ENCODE results near the gene MEI1. TPM values are rescaled to one million over a fixed set of nuclear protein-coding genes. Genes with fewer than 3 reads are reported as not detected.

The MEI1 gene
- total and polyA plus RNA-seq, 12 donors: 0.36 to 3.7 (median 1.3) TPM; not detected in 1

DNA sequence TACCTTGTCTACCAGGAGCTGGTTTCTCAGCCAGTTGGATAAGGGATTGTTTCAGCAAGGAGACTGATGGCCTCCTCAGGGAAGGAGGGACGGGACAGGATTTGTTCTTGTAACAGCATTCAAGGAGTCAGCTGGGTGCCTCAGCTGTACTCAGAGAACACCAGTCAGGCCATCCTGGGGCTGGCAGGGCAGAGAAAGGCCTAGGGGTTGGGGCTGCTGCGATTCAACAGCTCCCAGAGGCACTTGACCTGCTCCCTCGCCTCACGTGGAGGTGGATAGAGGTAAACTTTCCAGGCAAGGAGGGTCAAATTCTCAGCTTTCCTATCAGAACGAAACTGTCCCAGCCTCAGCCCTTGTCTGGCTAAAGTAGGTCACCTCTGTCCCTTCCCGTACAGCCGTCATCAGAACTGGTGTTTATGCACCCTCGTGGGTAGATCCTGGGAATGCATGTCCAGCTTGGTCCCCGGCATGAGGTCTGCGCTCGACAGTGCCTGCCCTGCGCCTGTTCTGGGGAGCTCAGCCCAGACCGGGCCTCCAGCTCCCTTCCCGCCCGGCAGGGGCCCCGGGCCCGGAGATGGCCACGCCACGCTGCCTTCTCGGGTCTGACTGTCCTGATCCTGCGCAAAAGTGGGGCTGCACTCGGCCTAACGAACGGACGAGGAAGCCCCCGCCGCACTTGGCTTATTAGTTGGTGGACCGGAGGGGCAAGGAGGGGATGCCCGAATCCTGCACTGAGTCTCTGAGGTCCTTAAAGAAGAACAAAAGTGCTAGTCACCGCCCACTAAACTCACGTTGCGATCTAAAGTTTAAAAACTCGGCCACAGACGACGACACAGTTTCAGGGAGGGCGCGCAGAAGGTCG lies 100.4 kb downstream of the MEI1 start:
- 16 to 47% (median 27%) methylated on average over 15 to 38 of the region's 38 CpGs for WGBS, 4 donors
- intact Hi-C loops (cut with DNase I): no loop called here
- no peaks in the 10 kb centered on the region for H3K9me3 ChIP-seq (replicated peaks in 1 of 3)
- peak overlapping the region; percentile 77 to 93 (median 86) for H3K27ac ChIP-seq
- no peaks in the 10 kb centered on the region for H3K36me3 ChIP-seq (replicated peaks in 1 of 2)
- peak; percentile 40 to 80 (median 58) for DNase-seq
- H3K4me3 ChIP-seq: peak overlapping the region in 2 of 4 donors; percentile 68 to 93
- peaks cover 8 to 25% of the 10 kb centered on the region in 2 donors for H3K4me1 ChIP-seq (replicated peaks in 1 of 2)
- no peaks in the 10 kb centered on the region for H3K27me3 ChIP-seq
- TF ChIP-seq, protein P1, sequence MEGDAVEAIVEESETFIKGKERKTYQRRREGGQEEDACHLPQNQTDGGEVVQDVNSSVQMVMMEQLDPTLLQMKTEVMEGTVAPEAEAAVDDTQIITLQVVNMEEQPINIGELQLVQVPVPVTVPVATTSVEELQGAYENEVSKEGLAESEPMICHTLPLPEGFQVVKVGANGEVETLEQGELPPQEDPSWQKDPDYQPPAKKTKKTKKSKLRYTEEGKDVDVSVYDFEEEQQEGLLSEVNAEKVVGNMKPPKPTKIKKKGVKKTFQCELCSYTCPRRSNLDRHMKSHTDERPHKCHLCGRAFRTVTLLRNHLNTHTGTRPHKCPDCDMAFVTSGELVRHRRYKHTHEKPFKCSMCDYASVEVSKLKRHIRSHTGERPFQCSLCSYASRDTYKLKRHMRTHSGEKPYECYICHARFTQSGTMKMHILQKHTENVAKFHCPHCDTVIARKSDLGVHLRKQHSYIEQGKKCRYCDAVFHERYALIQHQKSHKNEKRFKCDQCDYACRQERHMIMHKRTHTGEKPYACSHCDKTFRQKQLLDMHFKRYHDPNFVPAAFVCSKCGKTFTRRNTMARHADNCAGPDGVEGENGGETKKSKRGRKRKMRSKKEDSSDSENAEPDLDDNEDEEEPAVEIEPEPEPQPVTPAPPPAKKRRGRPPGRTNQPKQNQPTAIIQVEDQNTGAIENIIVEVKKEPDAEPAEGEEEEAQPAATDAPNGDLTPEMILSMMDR (IDR thresholded peaks at IDR 0.05): peak in 2 of 6 experiments; percentile 1 to 7
- no peak for TF ChIP-seq POLR2A (IDR thresholded peaks at IDR 0.05)

DNA sequence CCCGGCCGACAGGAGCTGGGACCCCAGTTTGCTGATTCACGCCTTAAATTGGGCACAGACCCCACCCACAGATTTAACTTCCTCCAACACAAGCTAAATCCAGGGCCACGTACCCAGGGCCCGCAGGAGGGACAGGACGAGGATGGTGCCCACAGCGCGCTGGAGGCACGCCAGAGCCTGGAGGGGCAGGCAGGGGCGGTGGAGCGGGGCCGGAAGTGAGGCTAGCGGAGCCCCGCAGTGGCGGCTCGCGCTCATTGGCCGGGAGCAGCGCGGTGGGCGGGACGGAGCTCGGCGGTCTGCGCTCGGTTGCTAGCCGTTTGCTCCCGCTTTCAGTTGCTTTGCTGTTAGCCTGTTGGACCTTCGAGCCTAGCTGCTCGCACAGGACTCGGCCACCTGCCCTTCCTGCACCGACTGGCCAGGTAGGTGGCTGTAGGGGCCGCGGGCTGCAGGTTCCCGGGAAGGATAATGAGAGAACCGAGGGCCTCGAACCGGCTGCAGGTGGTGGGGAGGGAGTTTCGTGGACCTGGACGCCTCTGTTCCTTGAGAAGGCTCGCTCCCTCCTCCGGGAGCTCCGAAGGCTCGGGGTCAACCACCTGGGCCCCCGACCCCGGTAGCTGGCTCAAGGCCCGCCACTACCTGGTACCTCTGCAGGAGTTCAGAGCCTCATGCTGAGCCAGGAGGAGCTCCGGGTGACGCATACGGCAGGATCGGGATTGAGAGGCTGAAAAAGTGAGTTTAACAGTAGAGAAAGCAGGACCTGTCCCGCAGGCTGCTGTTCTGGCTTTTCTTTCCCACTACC lies 101.2 kb downstream of the MEI1 start, which contains the start of gene CCDC134:
TSS of gene CCDC134 (plus strand) at position 332 of the 799 bp plus-strand sequence. CDS start 8,212 bp downstream, outside the sequence.
- H3K27me3 ChIP-seq: no peaks in the 10 kb centered on the region
- TF ChIP-seq POLR2A (IDR thresholded peaks at IDR 0.05): peak; percentile 90 to 96
- TF ChIP-seq, protein P1 (IDR thresholded peaks at IDR 0.05): peak in 1 of 6 experiments; percentile 2
- peak within 1 kb of the TSS; percentile 48 to 93 (median 76) for H3K4me3 ChIP-seq
- intact Hi-C loops (cut with DNase I): no loop called here
- no peaks in the 10 kb centered on the region for H3K36me3 ChIP-seq (replicated peaks in 1 of 2)
- peaks cover 13 to 27% of the 10 kb centered on the region in 2 donors for H3K4me1 ChIP-seq (replicated peaks in 1 of 2)
- DNase-seq: peak; percentile 92 to 95 (median 94)
- 0 to 1% (median 0%) methylated on average over 17 to 52 of the region's 52 CpGs for WGBS, 4 donors
- no peaks in the 10 kb centered on the region for H3K9me3 ChIP-seq (replicated peaks in 1 of 3)
- peak within 1 kb of the TSS; percentile 77 to 93 (median 86) for H3K27ac ChIP-seq

DNA sequence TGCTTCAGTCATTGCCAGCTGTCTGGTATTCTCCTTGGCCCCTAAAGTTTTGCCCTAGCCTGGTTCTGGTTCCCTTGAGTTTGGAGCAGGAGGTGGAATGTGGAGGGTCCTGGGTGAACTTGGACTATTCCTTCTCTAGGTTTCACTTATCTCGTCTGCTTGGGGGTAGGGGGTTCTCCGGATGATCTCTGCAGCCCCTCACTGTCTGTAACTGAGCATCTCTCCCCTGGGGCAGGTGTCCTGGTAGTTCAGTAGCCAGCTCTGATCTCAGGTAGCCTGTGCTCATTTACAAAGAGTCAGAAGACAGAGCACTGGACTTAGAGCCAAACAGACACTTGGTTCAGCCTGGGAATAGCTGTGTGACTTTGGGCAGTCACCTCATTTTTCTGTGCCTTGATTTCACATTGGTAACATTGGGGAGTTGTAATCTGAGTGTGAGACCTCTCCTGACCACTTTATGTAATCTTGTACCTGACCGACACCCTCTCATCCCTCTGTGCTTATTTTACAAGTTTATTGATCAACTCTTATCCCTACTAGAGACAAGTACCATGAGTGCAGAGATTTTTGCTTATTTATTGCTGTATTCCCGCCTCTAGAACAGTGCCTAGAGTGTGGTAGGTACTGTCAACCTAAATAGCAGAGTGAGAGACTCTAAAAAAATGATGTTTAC lies 102.0 kb downstream of the MEI1 start:
- Histone ChIP-seq H3K4me1 (replicated peaks in 1 of 2) (peaks cover 13 to 33% of the 10 kb centered on the region in 2 donors), H3K4me3 (peak overlapping the region; percentile 48 to 93 (median 76)), H3K27me3 (no peaks in the 10 kb centered on the region), H3K36me3 (replicated peaks in 1 of 2) (no peaks in the 10 kb centered on the region), H3K9me3 (replicated peaks in 1 of 3) (no peaks in the 10 kb centered on the region), H3K27ac (peak overlapping the region; percentile 77 to 93 (median 86))
- TF ChIP-seq, protein P1 (IDR thresholded peaks at IDR 0.05): no peak
- no peak for TF ChIP-seq POLR2A (IDR thresholded peaks at IDR 0.05)
- no peak for DNase-seq
- WGBS, 4 donors: 16 to 26% (median 20%) methylated on average over 4 of the region's 4 CpGs
- intact Hi-C loops (cut with DNase I): no loop called here
